Caco-2 (cell line): ENCODE results near the gene MED29. TPM values are rescaled to one million over a fixed set of nuclear protein-coding genes. Genes with fewer than 3 reads are reported as not detected.

Experiments used
- BruUV-seq: library from RNA; stranded (reverse); fragments of 400-500 nt; replicated peaks from 2 replicates; lab custom pipeline; 2021; lab: Mats Ljungman, UMichigan
- CTCF ChIA-PET: fragments of 300-600 bp; sonication (Branson Sonifier 250); formaldehyde crosslinking; loops from one replicate; lab custom pipeline; 2022; ENCODE audit warnings: antibody characterized with exemption; lab: Charles Lee
- POLR2A ChIA-PET: fragments of 300-600 bp; sonication (Branson Sonifier 250); formaldehyde crosslinking; loops from one replicate; lab custom pipeline; 2022; ENCODE audit warnings: antibody characterized with exemption; lab: Charles Lee
- DNase-seq, 2 experiments: peaks; one replicate each; pipeline versions ENCODE4 v3.0.0 to v3.0.0-alpha.2; 2020 to 2022
- H3K27me3 ChIP-seq: replicated peaks from 2 replicates; pipeline ENCODE4 v1.6.0; 2011; ENCODE audit warnings: low read length; ENCODE audit not compliant: control insufficient read depth, insufficient read depth
- H3K36me3 ChIP-seq: 2 replicates; pipeline ENCODE4 v1.5.1; 2011; ENCODE audit warnings: low read length; ENCODE audit not compliant: control insufficient read depth, insufficient read depth
- H3K4me1 ChIP-seq: fragments of 250-450 bp; sonication (Bioruptor Pico); 2 replicates; pipeline ENCODE4 v1.5.1; 2020; ENCODE audit warnings: mild to moderate bottlenecking
- H3K4me3 ChIP-seq: 2 replicates; pipeline ENCODE4 v1.5.1; 2011; ENCODE audit warnings: low read depth, mild to moderate bottlenecking, control low read depth, low read length
- H3K9me3 ChIP-seq: fragments of 250-450 bp; sonication (Bioruptor Pico); 2 replicates; pipeline ENCODE4 v1.5.1; 2020; ENCODE audit warnings: mild to moderate bottlenecking, moderate library complexity
- H3K27ac Mint-ChIP-seq: one replicate; pipeline ENCODE4 v1.8.0; 2022; ENCODE audit warnings: mixed read lengths; ENCODE audit not compliant: unreplicated experiment
- H3K27me3 Mint-ChIP-seq: one replicate; pipeline ENCODE4 v1.8.0; 2022; ENCODE audit warnings: mixed read lengths; ENCODE audit not compliant: insufficient read depth, unreplicated experiment
- H3K36me3 Mint-ChIP-seq: one replicate; pipeline ENCODE4 v1.8.0; 2022; ENCODE audit warnings: mild to moderate bottlenecking, mixed read lengths; ENCODE audit not compliant: insufficient read depth, unreplicated experiment
- H3K4me1 Mint-ChIP-seq: one replicate; pipeline ENCODE4 v1.8.0; 2022; ENCODE audit warnings: low read depth, mixed read lengths; ENCODE audit not compliant: unreplicated experiment
- H3K4me3 Mint-ChIP-seq: one replicate; pipeline ENCODE4 v1.8.0; 2022; ENCODE audit warnings: mild to moderate bottlenecking, moderate library complexity, mixed read lengths; ENCODE audit not compliant: unreplicated experiment
- H3K9me3 Mint-ChIP-seq: one replicate; pipeline ENCODE4 v1.8.0; 2022; ENCODE audit warnings: mixed read lengths; ENCODE audit not compliant: unreplicated experiment
- CTCF ChIP-seq, 2 experiments: fragments of 200-600 bp in 1 of 2; IDR thresholded peaks; 1 replicate in 1 of 2; 2 replicates in 1 of 2; pipeline versions ENCODE4 v1.5.1 to v1.8.0; 2011 to 2022; ENCODE audit warnings: antibody characterized with exemption in 1 of 2, control low read depth in 1 of 2, inconsistent platforms in 1 of 2, low read depth in 1 of 2, low read length in 1 of 2, mild to moderate bottlenecking in 1 of 2, moderate library complexity in 1 of 2; ENCODE audit not compliant: insufficient read depth in 1 of 2, severe bottlenecking in 1 of 2, unreplicated experiment in 1 of 2
- intact Hi-C: fragments of 100-400 bp; cut with micrococcal nuclease; formaldehyde crosslinking; loops from one replicate; pipeline ENCODE4 v1.10.0; 2022; ENCODE audit not compliant: unreplicated experiment
- total RNA-seq: library from RNA; stranded (reverse); gene quantifications from 2 replicates; pipeline ENCODE4 v1.2.3, GENCODE V29; 2022

MED29 gene
- total RNA-seq, 1 experiment from 2014 or later: 50.8 TPM

GRCh38 chr19:39399668-39400050 is 8.5 kb downstream of the MED29 start:
- H3K36me3 Mint-ChIP-seq: peaks cover 66% of the 10 kb centered on the region
- no peaks in the 10 kb centered on the region for H3K27me3 Mint-ChIP-seq
- Histone ChIP-seq H3K4me3 (no peak overlapping the region), H3K27me3 (no peaks in the 10 kb centered on the region), H3K9me3 (no peaks in the 10 kb centered on the region), H3K4me1 (peaks cover 59% of the 10 kb centered on the region), H3K36me3 (no peaks in the 10 kb centered on the region)
- peaks cover 34% of the 10 kb centered on the region for H3K4me1 Mint-ChIP-seq
- POLR2A ChIA-PET: interaction anchor here (0.5 to 2.3 kb wide), 3 partner anchors 9 to 1832 kb away, joined by 3 to 28 read pairs (median 5); partner anchors contain the start of genes MED29, PAF1 and RPS16
- peak overlapping the region; percentile 49 for H3K4me3 Mint-ChIP-seq
- intact Hi-C loops: loop anchor here (5.0 kb wide), 1 partner anchor 272 kb away; the partner anchor contains the start of gene PAK4
- no TSS peak for BruUV-seq
- H3K9me3 Mint-ChIP-seq: no peaks in the 10 kb centered on the region
- peak overlapping the region; percentile 84 for H3K27ac Mint-ChIP-seq
- CTCF ChIA-PET: interaction anchor here (2.8 kb wide), 1 partner anchor 12 kb away, joined by 52 read pairs; the partner anchor contains the start of gene PLEKHG2
- TF ChIP-seq CTCF (IDR thresholded peaks at IDR 0.05; ENCODE audit: insufficient read depth in 1 of 2, low read depth in 1 of 2, low read length in 1 of 2, severe bottlenecking in 1 of 2, unreplicated experiment in 1 of 2): no peak
- DNase-seq: no peak

GRCh38 chr19:39400061-39400460 is 8.9 kb downstream of the MED29 start:
- ChIA-PET POLR2A (interaction anchor here (0.6 to 2.8 kb wide), 3 partner anchors 9 to 36 kb away, joined by 3 to 33 read pairs (median 5); partner anchors contain the start of genes MED29, PAF1 and RPS16), CTCF (interaction anchor here (0.7 kb wide), 1 partner anchor 11 kb away, joined by 3 read pairs; no protein-coding TSS in a partner anchor)
- peaks cover 62% of the 10 kb centered on the region for H3K36me3 Mint-ChIP-seq
- H3K27me3 Mint-ChIP-seq: no peaks in the 10 kb centered on the region
- Histone ChIP-seq H3K27me3 (no peaks in the 10 kb centered on the region), H3K36me3 (no peaks in the 10 kb centered on the region), H3K9me3 (no peaks in the 10 kb centered on the region), H3K4me3 (no peak overlapping the region), H3K4me1 (peaks cover 59% of the 10 kb centered on the region)
- H3K9me3 Mint-ChIP-seq: no peaks in the 10 kb centered on the region
- peak overlapping the region; percentile 84 for H3K27ac Mint-ChIP-seq
- no peak overlapping the region for H3K4me3 Mint-ChIP-seq
- no peak for TF ChIP-seq CTCF (IDR thresholded peaks at IDR 0.05; ENCODE audit: insufficient read depth in 1 of 2, low read depth in 1 of 2, low read length in 1 of 2, severe bottlenecking in 1 of 2, unreplicated experiment in 1 of 2)
- no TSS peak for BruUV-seq
- peaks cover 34% of the 10 kb centered on the region for H3K4me1 Mint-ChIP-seq
- intact Hi-C loops: no loop called here
- DNase-seq: no peak

DNA sequence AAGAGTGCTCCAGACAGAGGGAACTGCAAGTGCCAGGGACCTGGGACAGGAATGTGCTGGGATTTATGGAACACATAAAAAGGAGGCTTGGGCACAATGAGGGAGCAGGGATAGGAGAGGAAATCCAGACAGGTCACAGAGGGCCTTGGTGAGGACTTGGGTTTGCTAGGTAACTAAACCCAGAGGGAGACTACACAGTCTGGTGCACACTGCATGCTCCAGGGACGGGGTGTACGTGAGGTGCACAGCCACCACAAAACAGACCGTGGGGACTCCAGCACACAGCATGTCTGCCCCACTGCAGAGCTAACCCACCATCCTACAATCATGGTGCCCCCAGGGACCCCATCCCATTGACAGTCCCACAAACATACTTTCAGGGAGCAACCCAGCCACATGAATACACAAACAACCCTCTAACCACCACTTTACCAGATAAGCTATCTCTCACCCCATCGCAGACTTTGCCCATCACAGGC is 9.9 kb downstream of the MED29 start:
- ChIA-PET POLR2A (interaction anchor here (0.5 to 2.8 kb wide), 7 partner anchors 8 to 63 kb away, joined by 3 to 33 read pairs (median 7); partner anchors contain the start of genes MED29, PAF1, RPS16 and SAMD4B), CTCF (interaction anchor here (0.8 to 1.2 kb wide), 4 partner anchors 11 to 18 kb away, joined by 3 to 16 read pairs (median 4); partner anchors contain the start of gene PLEKHG2)
- BruUV-seq: TSS peak; percentile 40
- intact Hi-C loops: no loop called here
- H3K4me3 Mint-ChIP-seq: peak overlapping the region; percentile 91
- peaks cover 59% of the 10 kb centered on the region for H3K4me1 ChIP-seq
- H3K9me3 ChIP-seq: no peaks in the 10 kb centered on the region
- H3K27me3 ChIP-seq: no peaks in the 10 kb centered on the region
- H3K36me3 Mint-ChIP-seq: peaks cover 54% of the 10 kb centered on the region
- H3K36me3 ChIP-seq: no peaks in the 10 kb centered on the region
- no peak for TF ChIP-seq CTCF (IDR thresholded peaks at IDR 0.05; ENCODE audit: insufficient read depth in 1 of 2, low read depth in 1 of 2, low read length in 1 of 2, severe bottlenecking in 1 of 2, unreplicated experiment in 1 of 2)
- peak overlapping the region; percentile 84 for H3K27ac Mint-ChIP-seq
- DNase-seq: no peak
- no peaks in the 10 kb centered on the region for H3K27me3 Mint-ChIP-seq
- peaks cover 36% of the 10 kb centered on the region for H3K4me1 Mint-ChIP-seq
- no peak overlapping the region for H3K4me3 ChIP-seq
- no peaks in the 10 kb centered on the region for H3K9me3 Mint-ChIP-seq
